GM12891 (cell line): ENCODE data around the gene AKAP7.

ENCODE experiments used
- PAX5 ChIP-seq: IDR thresholded peaks from 2 replicates; pipeline ENCODE4 v1.6.1; 2011; ENCODE audit warnings: low read length, moderate library complexity, mild to moderate bottlenecking; ENCODE audit not compliant: insufficient read depth, severe bottlenecking
- POLR2A ChIP-seq: IDR thresholded peaks from 2 replicates; pipeline ENCODE4 v1.6.1; 2011; ENCODE audit warnings: low read depth, low read length, control low read depth
- POLR2AphosphoS5 ChIP-seq: IDR thresholded peaks from 2 replicates; pipeline ENCODE4 v1.6.1; 2011; ENCODE audit warnings: low read depth, low read length, control low read depth
- POU2F2 ChIP-seq: IDR thresholded peaks from 2 replicates; pipeline ENCODE4 v1.6.1; 2011; ENCODE audit warnings: low read depth, mild to moderate bottlenecking, control low read depth, low read length, moderate library complexity
- SPI1 ChIP-seq: IDR thresholded peaks from 2 replicates; pipeline ENCODE4 v1.6.1; 2011; ENCODE audit warnings: low read depth, low read length, control low read depth
- TAF1 ChIP-seq: IDR thresholded peaks from 2 replicates; pipeline ENCODE4 v1.6.1; 2011; ENCODE audit warnings: low read depth, low read length, control low read depth

DNA sequence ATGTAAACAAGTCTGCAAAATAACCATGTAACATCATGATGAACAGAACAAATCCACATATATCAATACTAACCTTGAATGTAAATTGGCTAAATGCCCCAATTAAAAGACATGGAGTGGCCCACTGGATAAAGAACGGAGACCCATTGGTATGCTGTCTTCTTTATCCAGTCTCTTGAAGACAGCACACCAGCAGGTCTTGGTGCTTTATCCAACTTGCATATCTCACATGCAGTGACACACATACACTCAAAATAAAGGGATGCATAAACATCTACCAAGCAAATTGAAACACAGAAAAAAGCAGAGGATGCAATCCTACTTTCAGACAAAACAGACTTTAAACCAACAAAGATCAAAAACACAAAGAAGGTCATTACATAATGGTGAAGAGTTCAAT is 41.9 kb upstream of the AKAP7 start:
- TF ChIP-seq PAX5 (no peak), POLR2AphosphoS5 (no peak), TAF1 (no peak), POU2F2 (no peak), POLR2A (no peak), SPI1 (no peak)
